Measurements from ENCODE around the gene RPLP1. TPM values are rescaled to one million over a fixed set of nuclear protein-coding genes. Genes with fewer than 3 reads are reported as not detected.
A peak's percentile ranks its signal among the peaks of the same experiment; 100 is the strongest.

The RPLP1 gene
- total RNA-seq, 1 donor from 2014 or later = 1,115 TPM

DNA sequence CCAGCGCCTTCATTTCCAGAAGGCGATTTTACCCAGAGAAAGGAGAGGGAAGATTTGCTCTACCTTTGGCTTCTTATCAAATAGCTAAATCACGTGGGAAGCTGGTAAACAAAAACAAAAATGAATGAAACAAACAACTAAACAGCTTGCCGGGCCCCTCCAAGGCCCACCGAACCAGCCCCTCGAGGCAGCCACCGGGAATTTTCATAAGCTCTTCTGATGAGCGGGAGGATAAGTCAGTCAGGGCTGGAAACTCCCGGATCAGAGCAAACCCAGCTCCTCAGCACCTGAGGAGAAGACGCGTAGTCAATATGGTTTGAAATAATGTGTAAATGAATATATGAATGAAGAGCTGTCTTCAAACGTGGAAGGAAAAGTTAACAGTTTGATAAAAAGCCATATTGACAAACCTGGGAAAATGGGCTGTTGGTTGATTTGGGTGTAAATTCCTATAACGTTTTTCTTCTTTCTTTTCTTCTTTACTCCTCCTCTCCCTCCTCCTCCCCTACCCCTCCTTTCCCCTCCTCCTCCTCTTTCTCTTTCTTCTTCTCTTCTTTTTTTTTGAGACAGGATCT, 10.7 kb downstream of the RPLP1 start:
- no peak for DNase-seq (ENCODE audit: low spot score, unreplicated experiment)
- Mint-ChIP-seq H3K9me3 (ENCODE audit: low read depth) (no peaks in the 10 kb centered on the region), H3K27ac (peak overlapping the region; percentile 97), H3K4me3 (ENCODE audit: low read depth) (peak overlapping the region; percentile 76), H3K4me1 (ENCODE audit: low read depth) (peaks cover 29% of the 10 kb centered on the region), H3K36me3 (ENCODE audit: insufficient read depth) (peaks cover 2% of the 10 kb centered on the region), H3K27me3 (peaks cover 4% of the 10 kb centered on the region)
- TF ChIP-seq CTCF (IDR thresholded peaks at IDR 0.05; ENCODE audit: unreplicated experiment) = no peak

DNA sequence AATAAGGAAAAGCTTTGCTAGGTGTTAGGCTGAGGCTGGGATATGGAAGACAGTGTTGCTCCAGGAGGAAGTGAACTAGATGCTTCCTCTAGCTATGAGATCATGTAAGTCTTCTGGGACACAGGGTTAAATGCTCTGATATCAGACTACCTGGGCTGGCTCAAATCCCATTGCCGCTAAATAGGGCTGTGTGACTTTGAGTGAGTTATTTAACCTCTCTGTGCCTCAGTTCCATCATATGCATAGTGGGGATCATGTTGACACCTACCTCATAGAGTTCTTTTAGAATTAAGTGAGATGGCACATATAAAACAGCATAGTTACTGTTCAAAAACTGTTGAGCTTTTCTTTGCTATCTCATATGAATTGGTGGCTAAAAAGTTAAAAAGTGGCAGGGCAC, 12.6 kb downstream of the RPLP1 start:
- H3K4me3 Mint-ChIP-seq (ENCODE audit: low read depth) = no peak overlapping the region
- no peak for TF ChIP-seq CTCF (IDR thresholded peaks at IDR 0.05; ENCODE audit: unreplicated experiment)
- no peaks in the 10 kb centered on the region for H3K36me3 Mint-ChIP-seq (ENCODE audit: insufficient read depth)
- peaks cover 46% of the 10 kb centered on the region for H3K4me1 Mint-ChIP-seq (ENCODE audit: low read depth)
- no peak for DNase-seq (ENCODE audit: low spot score, unreplicated experiment)
- no peaks in the 10 kb centered on the region for H3K9me3 Mint-ChIP-seq (ENCODE audit: low read depth)
- H3K27me3 Mint-ChIP-seq = peaks cover 8% of the 10 kb centered on the region
- H3K27ac Mint-ChIP-seq = no peak overlapping the region

- no peak overlapping the region for H3K4me3 Mint-ChIP-seq (ENCODE audit: low read depth)
- H3K4me1 Mint-ChIP-seq (ENCODE audit: low read depth) = peaks cover 46% of the 10 kb centered on the region
- H3K27me3 Mint-ChIP-seq = peaks cover 15% of the 10 kb centered on the region
- H3K9me3 Mint-ChIP-seq (ENCODE audit: low read depth) = no peaks in the 10 kb centered on the region
- TF ChIP-seq CTCF (IDR thresholded peaks at IDR 0.05; ENCODE audit: unreplicated experiment) = no peak
- H3K36me3 Mint-ChIP-seq (ENCODE audit: insufficient read depth) = no peaks in the 10 kb centered on the region
- H3K27ac Mint-ChIP-seq = no peak overlapping the region
- DNase-seq (ENCODE audit: low spot score, unreplicated experiment) = no peak
Observed at GRCh38 chr15:69466733-69467132, 14.1 kb downstream of the RPLP1 start.

DNA sequence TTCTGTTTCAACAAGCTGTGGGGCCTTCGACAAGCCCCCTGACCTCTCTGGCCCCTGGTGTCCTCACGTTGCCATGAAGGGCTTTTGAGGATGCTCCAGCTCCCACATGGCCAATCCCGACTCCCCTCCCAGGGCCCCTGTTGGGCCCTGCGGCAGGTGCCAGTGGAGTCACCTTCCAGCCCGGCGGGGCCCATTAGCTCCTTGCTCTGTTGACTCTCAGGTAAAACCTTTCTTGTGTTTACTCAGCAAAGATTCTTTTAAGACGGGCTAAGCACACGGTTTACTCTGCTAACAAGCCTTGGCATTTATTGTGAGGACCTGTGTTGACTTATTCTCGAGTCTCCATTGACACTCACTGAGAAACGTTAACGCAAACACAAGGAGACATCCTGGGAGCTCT, 15.0 kb downstream of the RPLP1 start:
- Mint-ChIP-seq H3K27me3 (peaks cover 21% of the 10 kb centered on the region), H3K9me3 (ENCODE audit: low read depth) (no peaks in the 10 kb centered on the region), H3K27ac (peak overlapping the region; percentile 93), H3K4me1 (ENCODE audit: low read depth) (peaks cover 45% of the 10 kb centered on the region), H3K4me3 (ENCODE audit: low read depth) (peak overlapping the region; percentile 12), H3K36me3 (ENCODE audit: insufficient read depth) (no peaks in the 10 kb centered on the region)
- TF ChIP-seq CTCF (IDR thresholded peaks at IDR 0.05; ENCODE audit: unreplicated experiment) = no peak
- no peak for DNase-seq (ENCODE audit: low spot score, unreplicated experiment)

- peaks cover 39% of the 10 kb centered on the region for H3K4me1 Mint-ChIP-seq (ENCODE audit: low read depth)
- peak overlapping the region; percentile 22 for H3K4me3 Mint-ChIP-seq (ENCODE audit: low read depth)
- H3K27me3 Mint-ChIP-seq = peaks cover 22% of the 10 kb centered on the region
- no peak for TF ChIP-seq CTCF (IDR thresholded peaks at IDR 0.05; ENCODE audit: unreplicated experiment)
- no peaks in the 10 kb centered on the region for H3K36me3 Mint-ChIP-seq (ENCODE audit: insufficient read depth)
- peak overlapping the region; percentile 93 for H3K27ac Mint-ChIP-seq
- DNase-seq (ENCODE audit: low spot score, unreplicated experiment) = no peak
- H3K9me3 Mint-ChIP-seq (ENCODE audit: low read depth) = no peaks in the 10 kb centered on the region
Observed at GRCh38 chr15:69468241-69469121, 15.9 kb downstream of the RPLP1 start.
